ENCODE measurements around the gene ALDH4A1. TPM values are rescaled to one million over a fixed set of nuclear protein-coding genes. Genes with fewer than 3 reads are reported as not detected.
A peak's percentile ranks its signal among the peaks of the same experiment; 100 is the strongest.

The ALDH4A1 gene
- total and polyA plus RNA-seq, 2 of the 4 experiments (the other 2 are of a cell fraction) = 8.6 to 21.1 TPM

DNA sequence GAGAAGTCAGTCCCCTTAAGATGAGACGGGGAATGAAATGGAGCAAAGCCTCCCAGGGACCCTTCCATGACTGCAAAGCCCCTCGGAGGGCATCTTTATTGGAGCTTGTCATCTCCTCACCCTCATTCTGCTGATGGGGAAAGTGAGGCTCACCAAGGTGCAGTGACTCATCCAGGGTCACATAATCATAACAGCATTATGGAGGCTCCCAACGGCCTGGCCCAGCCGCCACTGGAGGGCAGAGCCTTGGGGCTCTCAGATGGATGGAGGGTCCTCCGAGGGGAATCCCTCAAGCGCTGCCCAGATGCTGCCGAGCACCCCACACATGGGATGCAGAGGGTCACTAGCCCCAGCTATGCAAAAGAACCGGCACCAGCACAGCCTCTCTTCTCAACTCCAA lies 35.2 kb upstream of the ALDH4A1 start:
- Histone ChIP-seq H3K9ac (ENCODE audit: low read depth, low read length) (no peak overlapping the region), H3K23ac (ENCODE audit: low read depth, low read length) (no peak overlapping the region), H4K5ac (ENCODE audit: low read depth, low read length) (no peak overlapping the region), H2AK5ac (ENCODE audit: low read depth, low read length) (no peak overlapping the region), H3K36me3 (ENCODE audit: control insufficient read depth, insufficient read depth, low read length) (no peaks in the 10 kb centered on the region), H3K27ac (ENCODE audit: insufficient read depth, low read length) (no peak overlapping the region), H3K4me1 (ENCODE audit: control insufficient read depth, insufficient read depth, low read length) (peaks cover 50% of the 10 kb centered on the region), H3K9me3 (ENCODE audit: control insufficient read depth, insufficient read depth, low read length) (no peaks in the 10 kb centered on the region), H3K14ac (replicated peaks; ENCODE audit: low read depth, low read length) (no peak overlapping the region), H3K4ac (ENCODE audit: low read depth, low read length) (0 out of 2 replicates have a peak overlapping the region, but pooled peaks have one; percentile 20), H2BK120ac (ENCODE audit: low read depth, low read length) (no peak overlapping the region), H2AK9ac (replicated peaks; ENCODE audit: low read depth, low read length, poor library complexity) (no peak overlapping the region), H3K9me1 (ENCODE audit: insufficient read depth, low read length) (peaks cover 50% of the 10 kb centered on the region), H4K8ac (ENCODE audit: low read depth in 2 of 2, low read length in 2 of 2) (no peak overlapping the region), H3K79me1 (ENCODE audit: low read depth in 1 of 2, low read length in 2 of 2) (peaks cover 22 to 84% of the 10 kb centered on the region in 2 experiments), H3K18ac (ENCODE audit: low read depth, low read length) (no peak overlapping the region), H2BK5ac (ENCODE audit: low read depth, low read length, poor library complexity, severe bottlenecking) (no peak overlapping the region), H2AFZ (replicated peaks; ENCODE audit: low read length, poor library complexity) (no peak overlapping the region), H2BK15ac (ENCODE audit: low read depth, low read length) (no peak overlapping the region), H3K4me3 (ENCODE audit: insufficient read depth, low read depth, low read length) (no peak overlapping the region), H3K56ac (ENCODE audit: extremely low read depth, insufficient read depth, low read length) (no peak overlapping the region), H4K20me1 (ENCODE audit: insufficient read depth, low read length) (peaks cover 24% of the 10 kb centered on the region), H3K27me3 (ENCODE audit: control insufficient read depth, insufficient read depth, low read length) (no peaks in the 10 kb centered on the region), H2BK20ac (ENCODE audit: low read depth, low read length) (0 out of 2 replicates have a peak overlapping the region, but pooled peaks have one; percentile 7), H4K91ac (ENCODE audit: insufficient read depth, low read depth, low read length) (no peak overlapping the region), H3K4me2 (ENCODE audit: low read depth, low read length) (no peak overlapping the region)
- CTCF ChIA-PET = no interaction called here
- no TSS peak for BruUV-seq (replicated peaks)
- in situ Hi-C loops (cut with MboI; ENCODE audit: low sequenced_read_pairs) (no loop called here), dilution Hi-C loops (cut with HindIII; ENCODE audit: low sequenced_read_pairs, unreplicated experiment) (no loop called here), intact Hi-C loops (cut with micrococcal nuclease) (no loop called here)
- DNase-seq (no peak), ATAC-seq (ENCODE audit: low read depth) (no peak)
- 100% methylated on average over 1 of the region's 8 CpGs; no CpG with 5 or more reads in 1 of the 2 experiments for WGBS, 2 experiments (ENCODE audit: extremely low coverage in 2 of 2, insufficient read length in 1 of 2)
- POLR2A ChIA-PET (ENCODE audit: unreplicated experiment) = no interaction called here
- TF ChIP-seq MXI1 (IDR thresholded peaks at IDR 0.05; ENCODE audit: borderline replicate concordance, low read depth, low read length) (no peak), POLR2A (IDR thresholded peaks at IDR 0.05; ENCODE audit: low read depth, low read length) (no peak), RAD21 (IDR thresholded peaks at IDR 0.05; ENCODE audit: low read length) (no peak), FOS (IDR thresholded peaks at IDR 0.05; ENCODE audit: low read depth, low read length) (no peak), SMC3 (IDR thresholded peaks at IDR 0.05; ENCODE audit: low read depth, low read length) (no peak)
